Stimulated activated naive CD8-positive, alpha-beta T cell treated with anti-CD3 and anti-CD28 coated beads, Interleukin-15, amount 100 ng/mL, for 72 hours (primary cell): Measurements from ENCODE around the gene MTMR10.

Experiments used
- ATAC-seq: fragments of 150-1000 bp; cut with Tn5 transposase; 2 replicates; pipeline ENCODE4 v1.10.0; 2021; ENCODE audit warnings: mild to moderate bottlenecking, moderate library complexity
- DNase-seq, 2 donors: peaks; one replicate each; pipeline ENCODE4 v3.0.0; 2021 to 2022
- H3K27ac Mint-ChIP-seq, 2 donors: one replicate each; pipeline ENCODE4 v1.8.0; 2022; ENCODE audit warnings: mild to moderate bottlenecking in 2 of 2, mixed read lengths in 2 of 2, moderate library complexity in 2 of 2
- H3K27me3 Mint-ChIP-seq: one replicate; pipeline ENCODE4 v1.8.0; 2022; ENCODE audit warnings: mixed read lengths
- H3K4me1 Mint-ChIP-seq: one replicate; pipeline ENCODE4 v1.8.0; 2022; ENCODE audit warnings: mild to moderate bottlenecking, mixed read lengths
- H3K4me3 Mint-ChIP-seq, 2 donors: one replicate each; pipeline ENCODE4 v1.8.0; 2022; ENCODE audit warnings: mild to moderate bottlenecking in 2 of 2, mixed read lengths in 2 of 2, moderate library complexity in 1 of 2
- H3K9me3 Mint-ChIP-seq, 2 donors: one replicate each; pipeline ENCODE4 v1.8.0; 2022; ENCODE audit warnings: mixed read lengths in 2 of 2

The MTMR10 gene

GRCh38 chr15:30953731-30954378 is 37.6 kb downstream of the MTMR10 start:
- H3K4me3 Mint-ChIP-seq: no peak overlapping the region
- no peaks in the 10 kb centered on the region for H3K27me3 Mint-ChIP-seq
- H3K9me3 Mint-ChIP-seq: no peaks in the 10 kb centered on the region
- H3K27ac Mint-ChIP-seq: peak overlapping the region in 1 of 2 donors; percentile 68
- H3K4me1 Mint-ChIP-seq: peaks cover 9% of the 10 kb centered on the region
- ATAC-seq (no peak), DNase-seq (no peak)

DNA sequence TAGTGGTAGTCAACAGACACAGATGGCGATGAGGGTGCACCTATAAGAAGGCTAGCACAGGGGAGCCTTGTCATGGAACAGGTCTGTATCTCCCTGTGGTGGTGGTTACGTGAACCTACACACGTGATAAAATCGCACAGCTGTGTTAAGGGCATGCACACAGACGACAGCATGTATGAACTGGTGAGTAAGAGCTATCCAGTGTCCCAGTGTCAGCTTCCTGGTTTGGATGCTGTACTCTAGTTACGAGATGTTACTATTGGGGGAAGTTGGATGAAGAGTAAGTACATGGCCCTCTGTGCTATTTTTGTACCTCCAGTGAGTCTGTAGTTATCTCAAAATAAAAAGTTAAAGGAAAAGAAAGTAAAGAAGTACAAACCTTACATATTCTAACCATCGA is 38.2 kb downstream of the MTMR10 start:
- no peak for DNase-seq
- Mint-ChIP-seq H3K4me3 (no peak overlapping the region), H3K9me3 (no peaks in the 10 kb centered on the region), H3K27ac (no peak overlapping the region), H3K4me1 (peaks cover 9% of the 10 kb centered on the region), H3K27me3 (no peaks in the 10 kb centered on the region)
- ATAC-seq: no peak

- no peak for ATAC-seq
- no peaks in the 10 kb centered on the region for H3K9me3 Mint-ChIP-seq
- H3K27ac Mint-ChIP-seq: peak overlapping the region; percentile 27 to 52
These were observed 47.6 kb downstream of the MTMR10 start for GRCh38 chr15:30943654-30944335.

DNA sequence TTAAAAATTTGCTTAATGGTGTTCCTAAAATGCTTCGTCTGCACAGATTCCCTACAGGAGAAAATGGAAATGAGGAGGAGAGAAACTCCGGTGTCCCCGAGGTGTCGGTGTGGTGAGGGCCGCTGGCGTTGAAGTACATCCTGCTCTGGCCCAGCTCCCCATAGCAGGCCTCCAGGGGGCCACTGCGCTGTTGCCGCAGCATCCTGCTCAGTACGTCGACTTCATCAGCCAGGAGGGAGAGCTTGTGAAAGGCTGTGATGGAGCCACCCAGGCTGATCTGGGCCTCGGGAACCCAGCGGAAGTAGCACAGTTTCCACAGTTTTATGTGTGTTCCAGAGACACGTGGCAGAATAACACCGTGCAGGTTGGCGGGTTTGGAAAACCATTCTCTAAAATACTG is 49.9 kb downstream of the MTMR10 start:
- Mint-ChIP-seq H3K27me3 (no peaks in the 10 kb centered on the region), H3K9me3 (no peaks in the 10 kb centered on the region), H3K4me3 (no peak overlapping the region), H3K27ac (peak overlapping the region in 1 of 2 donors; percentile 29), H3K4me1 (no peaks in the 10 kb centered on the region)
- no peak for DNase-seq
- no peak for ATAC-seq

More at GRCh38 chr15:30943654-30944335, 47.6 kb downstream of the MTMR10 start:
- no peak for DNase-seq
- H3K4me3 Mint-ChIP-seq: no peak overlapping the region
- no peaks in the 10 kb centered on the region for H3K4me1 Mint-ChIP-seq
- H3K27me3 Mint-ChIP-seq: no peaks in the 10 kb centered on the region

GRCh38 chr15:30940359-30940758 is 51.1 kb downstream of the MTMR10 start:
- no peaks in the 10 kb centered on the region for H3K9me3 Mint-ChIP-seq
- H3K4me3 Mint-ChIP-seq: no peak overlapping the region
- DNase-seq (no peak), ATAC-seq (no peak)
- H3K27me3 Mint-ChIP-seq: no peaks in the 10 kb centered on the region
- no peak overlapping the region for H3K27ac Mint-ChIP-seq
- H3K4me1 Mint-ChIP-seq: no peaks in the 10 kb centered on the region

- H3K4me3 Mint-ChIP-seq: no peak overlapping the region
These were observed 52.3 kb downstream of the MTMR10 start for GRCh38 chr15:30939161-30939560.

DNA sequence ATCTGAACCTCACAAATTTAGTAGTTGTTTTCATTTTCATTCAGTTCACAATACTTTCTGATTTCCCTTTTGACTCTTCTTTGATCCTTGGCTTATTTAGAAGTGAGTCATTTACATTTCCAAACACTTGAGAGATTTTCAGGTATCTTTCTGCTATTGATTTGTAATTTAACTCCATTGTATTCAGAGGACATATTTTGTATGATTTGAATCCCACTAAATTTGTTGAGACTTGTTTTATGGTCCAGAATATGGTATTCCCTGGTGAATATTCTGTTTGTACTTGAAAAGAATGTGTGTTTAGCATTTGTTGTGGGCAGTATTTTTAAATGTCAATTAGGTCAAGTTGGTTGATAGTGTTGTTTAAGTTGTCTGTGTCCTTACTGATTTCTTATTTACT is 58.1 kb downstream of the MTMR10 start:
- Mint-ChIP-seq H3K4me1 (peaks cover 8% of the 10 kb centered on the region), H3K27ac (peak overlapping the region; percentile 65 to 88), H3K4me3 (no peak overlapping the region), H3K9me3 (no peaks in the 10 kb centered on the region), H3K27me3 (no peaks in the 10 kb centered on the region)
- ATAC-seq (no peak), DNase-seq (no peak)

More at GRCh38 chr15:30939161-30939560, 52.3 kb downstream of the MTMR10 start:
- H3K9me3 Mint-ChIP-seq: no peaks in the 10 kb centered on the region
- no peaks in the 10 kb centered on the region for H3K4me1 Mint-ChIP-seq
- no peaks in the 10 kb centered on the region for H3K27me3 Mint-ChIP-seq
- DNase-seq: no peak
- H3K27ac Mint-ChIP-seq: no peak overlapping the region
- ATAC-seq: no peak

- no peaks in the 10 kb centered on the region for H3K9me3 Mint-ChIP-seq
- no peak for ATAC-seq
- no peak for DNase-seq
- peaks cover 8% of the 10 kb centered on the region for H3K4me1 Mint-ChIP-seq
- no peaks in the 10 kb centered on the region for H3K27me3 Mint-ChIP-seq
- no peak overlapping the region for H3K4me3 Mint-ChIP-seq
- H3K27ac Mint-ChIP-seq: no peak overlapping the region
These were observed 61.0 kb downstream of the MTMR10 start for GRCh38 chr15:30930422-30930821.

DNA sequence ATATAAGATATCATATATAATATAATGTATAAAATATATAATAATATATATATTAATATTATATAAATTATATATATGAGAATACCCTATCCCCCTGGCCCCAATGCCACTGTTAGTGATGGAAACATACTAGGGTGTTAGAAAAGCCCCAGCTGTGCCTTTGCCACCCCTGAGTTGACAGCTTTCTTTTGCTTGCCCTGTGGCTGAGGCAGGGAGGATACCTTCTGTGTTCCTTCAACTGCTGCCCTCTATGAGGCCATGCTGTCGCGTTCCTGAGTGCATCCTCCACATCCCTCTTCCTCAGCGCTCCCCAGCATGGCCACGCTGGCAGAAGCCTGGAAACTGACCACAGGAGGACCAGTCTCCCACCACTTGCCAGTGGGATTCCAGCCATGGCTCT is 61.4 kb downstream of the MTMR10 start:
- Mint-ChIP-seq H3K27me3 (no peaks in the 10 kb centered on the region), H3K4me3 (no peak overlapping the region), H3K27ac (no peak overlapping the region), H3K4me1 (peaks cover 8% of the 10 kb centered on the region), H3K9me3 (no peaks in the 10 kb centered on the region)
- ATAC-seq (no peak), DNase-seq (no peak)

- no peaks in the 10 kb centered on the region for H3K27me3 Mint-ChIP-seq
- H3K4me3 Mint-ChIP-seq: no peak overlapping the region
- H3K27ac Mint-ChIP-seq: no peak overlapping the region
- no peaks in the 10 kb centered on the region for H3K9me3 Mint-ChIP-seq
- H3K4me1 Mint-ChIP-seq: peaks cover 8% of the 10 kb centered on the region
- ATAC-seq: no peak
- no peak for DNase-seq
These were observed 62.3 kb downstream of the MTMR10 start for GRCh38 chr15:30929064-30929669.

- H3K4me1 Mint-ChIP-seq: peaks cover 3% of the 10 kb centered on the region
- DNase-seq: no peak
- ATAC-seq: no peak
- H3K9me3 Mint-ChIP-seq: no peaks in the 10 kb centered on the region
- no peaks in the 10 kb centered on the region for H3K27me3 Mint-ChIP-seq
- H3K4me3 Mint-ChIP-seq: no peak overlapping the region
- peak overlapping the region in 1 of 2 donors; percentile 27 for H3K27ac Mint-ChIP-seq
These were observed 63.4 kb downstream of the MTMR10 start for GRCh38 chr15:30928076-30928475.

- no peaks in the 10 kb centered on the region for H3K9me3 Mint-ChIP-seq
- ATAC-seq: no peak
- H3K27ac Mint-ChIP-seq: peak overlapping the region in 1 of 2 donors; percentile 90
- no peaks in the 10 kb centered on the region for H3K27me3 Mint-ChIP-seq
- H3K4me3 Mint-ChIP-seq: no peak overlapping the region
- DNase-seq: no peak
- no peaks in the 10 kb centered on the region for H3K4me1 Mint-ChIP-seq
These were observed 64.2 kb downstream of the MTMR10 start for GRCh38 chr15:30927148-30927761.

DNA sequence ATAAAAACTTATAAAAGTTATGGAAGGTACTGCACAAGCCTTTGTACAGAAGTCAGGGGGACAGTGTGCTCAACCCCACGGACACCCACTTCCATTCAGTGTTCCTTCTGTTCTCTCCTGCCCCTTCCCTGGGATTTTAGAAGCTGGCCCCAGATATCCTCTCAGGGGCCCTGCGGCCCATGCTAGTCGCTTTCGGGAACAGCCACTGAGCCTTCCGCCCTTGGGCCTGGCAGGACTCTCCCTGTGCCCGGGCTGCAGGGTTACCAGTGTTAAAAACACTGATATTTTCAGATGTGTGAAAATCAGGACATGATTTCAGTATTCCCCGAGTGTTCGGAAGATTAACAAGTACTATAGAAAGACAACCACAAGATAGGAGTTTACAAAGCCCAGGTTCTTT is 65.3 kb downstream of the MTMR10 start:
- Mint-ChIP-seq H3K4me1 (no peaks in the 10 kb centered on the region), H3K27me3 (no peaks in the 10 kb centered on the region), H3K9me3 (no peaks in the 10 kb centered on the region), H3K4me3 (no peak overlapping the region), H3K27ac (peak overlapping the region in 1 of 2 donors; percentile 42)
- ATAC-seq: no peak
- DNase-seq: no peak

GRCh38 chr15:30925686-30926085 is 65.7 kb downstream of the MTMR10 start:
- no peaks in the 10 kb centered on the region for H3K27me3 Mint-ChIP-seq
- no peak for ATAC-seq

DNA sequence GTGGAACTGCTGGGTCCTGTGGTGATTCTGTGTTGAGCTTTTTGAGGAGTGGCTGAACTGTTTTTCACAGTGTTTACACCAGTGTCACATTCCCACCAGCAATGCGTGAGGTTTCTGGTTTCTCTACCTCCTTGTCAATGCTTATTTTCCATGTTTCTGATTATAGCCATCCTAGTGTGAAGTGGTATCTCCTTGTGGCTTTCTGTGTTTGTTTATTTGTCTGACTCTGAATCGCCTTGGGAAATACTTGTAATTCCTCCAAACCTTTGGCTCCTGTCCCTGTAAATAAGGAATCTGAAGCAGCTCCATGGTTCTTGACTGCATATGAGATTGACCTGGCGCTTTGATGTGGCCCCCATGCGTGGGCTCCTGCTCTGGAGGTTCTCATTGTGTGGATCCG is 67.1 kb downstream of the MTMR10 start:
- H3K4me3 Mint-ChIP-seq: no peak overlapping the region
- ATAC-seq: no peak
- no peak for DNase-seq
- H3K4me1 Mint-ChIP-seq: no peaks in the 10 kb centered on the region
- H3K27me3 Mint-ChIP-seq: no peaks in the 10 kb centered on the region
- H3K27ac Mint-ChIP-seq: no peak overlapping the region
- H3K9me3 Mint-ChIP-seq: no peaks in the 10 kb centered on the region

More at GRCh38 chr15:30925686-30926085, 65.7 kb downstream of the MTMR10 start:
- Mint-ChIP-seq H3K4me3 (no peak overlapping the region), H3K9me3 (no peaks in the 10 kb centered on the region), H3K4me1 (no peaks in the 10 kb centered on the region), H3K27ac (peak overlapping the region in 1 of 2 donors; percentile 42)
- no peak for DNase-seq

- Mint-ChIP-seq H3K27me3 (no peaks in the 10 kb centered on the region), H3K9me3 (no peaks in the 10 kb centered on the region), H3K4me3 (no peak overlapping the region), H3K27ac (peak overlapping the region; percentile 2 to 16), H3K4me1 (no peaks in the 10 kb centered on the region)
- DNase-seq (no peak), ATAC-seq (no peak)
These were observed 68.0 kb downstream of the MTMR10 start for GRCh38 chr15:30923429-30923828.
